Gastrocnemius medialis (tissue), 4 donors: ENCODE results near the gene C5orf52. TPM values are rescaled to one million over a fixed set of nuclear protein-coding genes. Genes with fewer than 3 reads are reported as not detected.

Experiments
- ATAC-seq, 2 donors: fragments of 150-250 bp; one replicate each; pipeline ENCODE4 v1.9.1; 2016
- DNase-seq, 2 donors: peaks; one replicate each; pipeline ENCODE4 v3.0.0-alpha.2; 2019
- H3K27ac ChIP-seq, 4 donors: fragments of 200-600 bp; sonication (generic); 1 replicate in 1 of 4; 2 replicates in 3 of 4; pipeline ENCODE4 v1.5.1; 2016 to 2018; ENCODE audit warnings: mild to moderate bottlenecking in 2 of 4, moderate library complexity in 1 of 4
- H3K27me3 ChIP-seq, 3 donors: fragments of 200-600 bp; sonication (generic) in 2 of 3; 1 replicate in 1 of 3; 2 replicates in 2 of 3; pipeline versions ENCODE4 v1.5.1 to v1.6.0; 2016 to 2019; ENCODE audit warnings: mild to moderate bottlenecking in 1 of 3, moderate library complexity in 1 of 3
- H3K36me3 ChIP-seq, 2 donors: fragments of 200-600 bp; sonication (generic) in 1 of 2; one replicate each; pipeline ENCODE4 v1.5.1; 2017 to 2018
- H3K4me1 ChIP-seq, 2 donors: fragments of 200-600 bp; sonication (generic) in 1 of 2; one replicate each; pipeline ENCODE4 v1.5.1; 2016 to 2017; ENCODE audit warnings: mild to moderate bottlenecking in 2 of 2
- H3K4me3 ChIP-seq, 4 donors: fragments of 200-600 bp; sonication (generic) in 3 of 4; 1 replicate in 1 of 4; 2 replicates in 3 of 4; pipeline ENCODE4 v1.5.1; 2016 to 2019; ENCODE audit warnings: mild to moderate bottlenecking in 2 of 4
- H3K9me3 ChIP-seq, 3 donors: fragments of 200-600 bp; sonication (generic) in 2 of 3; 1 replicate in 1 of 3; 2 replicates in 2 of 3; pipeline ENCODE4 v1.5.1; 2016 to 2019
- CTCF ChIP-seq, 5 experiments: fragments of 450-650 bp in 3 of 5; fragments of 200-600 bp in 2 of 5; sonication (generic) in 2 of 5; IDR thresholded peaks in 4 of 5; conservative IDR thresholded peaks in 1 of 5; 1 replicate in 4 of 5; 2 replicates in 1 of 5; pipeline ENCODE4 v1.5.1; 2016 to 2019; ENCODE audit warnings: antibody characterized with exemption in 5 of 5, mild to moderate bottlenecking in 3 of 5, moderate library complexity in 3 of 5
- POLR2A ChIP-seq, 2 donors: fragments of 450-650 bp; IDR thresholded peaks; one replicate each; pipeline ENCODE4 v1.6.1; 2017; ENCODE audit warnings: antibody characterized with exemption in 2 of 2, mild to moderate bottlenecking in 2 of 2, moderate library complexity in 2 of 2
- in situ Hi-C, 4 donors: fragments of 200-750 bp; cut with MboI; loops; one replicate each; pipeline versions ENCODE4 v1.15.0 to v1.8.0; 2017; ENCODE audit warnings: low sequenced_read_pairs in 4 of 4
- intact Hi-C: fragments of 100-400 bp; cut with DNase I; formaldehyde crosslinking; loops from one replicate; pipeline ENCODE4 v1.15.1; 2023; ENCODE audit warnings: low total_unique reads
- total RNA-seq, 4 donors: library from RNA; depleted of rRNA; stranded (reverse); fragments of >200 nt; gene quantifications; one replicate each; pipeline versions ENCODE4 v1.1.0 to v1.2.3, GENCODE V29; 2016

Gene C5orf52
- total RNA-seq, 4 donors from 2014 or later: not detected

GRCh38 chr5:157708866-157709265, 37.5 kb downstream of the C5orf52 start:
- DNase-seq (no peak), ATAC-seq (no peak)
- Histone ChIP-seq H3K27me3 (no peaks in the 10 kb centered on the region), H3K4me3 (no peak overlapping the region), H3K27ac (no peak overlapping the region), H3K4me1 (no peaks in the 10 kb centered on the region), H3K36me3 (no peaks in the 10 kb centered on the region), H3K9me3 (no peaks in the 10 kb centered on the region)
- TF ChIP-seq CTCF (IDR thresholded peaks at IDR 0.05 in 4 of 5, conservative IDR thresholded peaks at IDR 0.05 in 1 of 5): no peak
- no peak for TF ChIP-seq POLR2A (IDR thresholded peaks at IDR 0.05)
- in situ Hi-C loops (loop anchor here in 1 of 4 donors (25.0 kb wide), 1 partner anchor 272 kb away; no protein-coding TSS in a partner anchor), intact Hi-C loops (no loop called here)

GRCh38 chr5:157709346-157709745, 38.0 kb downstream of the C5orf52 start:
- in situ Hi-C loops: loop anchor here in 1 of 4 donors (25.0 kb wide), 1 partner anchor 272 kb away; no protein-coding TSS in a partner anchor
- Histone ChIP-seq H3K27ac (no peak overlapping the region), H3K36me3 (no peaks in the 10 kb centered on the region), H3K9me3 (no peaks in the 10 kb centered on the region), H3K4me3 (no peak overlapping the region), H3K27me3 (no peaks in the 10 kb centered on the region), H3K4me1 (no peaks in the 10 kb centered on the region)
- intact Hi-C loops: no loop called here
- TF ChIP-seq POLR2A (IDR thresholded peaks at IDR 0.05): no peak
- TF ChIP-seq CTCF (IDR thresholded peaks at IDR 0.05 in 4 of 5, conservative IDR thresholded peaks at IDR 0.05 in 1 of 5): no peak
- DNase-seq: no peak
- ATAC-seq: no peak

GRCh38 chr5:157710431-157710830, 39.1 kb downstream of the C5orf52 start:
- TF ChIP-seq CTCF (IDR thresholded peaks at IDR 0.05 in 4 of 5, conservative IDR thresholded peaks at IDR 0.05 in 1 of 5) (no peak), POLR2A (IDR thresholded peaks at IDR 0.05) (no peak)
- in situ Hi-C loops: loop anchor here in 3 of 4 donors (10.0 to 25.0 kb wide), 3 partner anchors 273 to 386 kb away; no protein-coding TSS in a partner anchor
- H3K4me3 ChIP-seq: no peak overlapping the region

GRCh38 chr5:157710882-157711281, 39.5 kb downstream of the C5orf52 start:
- H3K4me1 ChIP-seq: no peaks in the 10 kb centered on the region
- no peak overlapping the region for H3K4me3 ChIP-seq
- H3K9me3 ChIP-seq: no peaks in the 10 kb centered on the region
- H3K27ac ChIP-seq: no peak overlapping the region
- TF ChIP-seq CTCF (IDR thresholded peaks at IDR 0.05 in 4 of 5, conservative IDR thresholded peaks at IDR 0.05 in 1 of 5) (no peak), POLR2A (IDR thresholded peaks at IDR 0.05) (no peak)
- intact Hi-C loops (no loop called here), in situ Hi-C loops (loop anchor here in 3 of 4 donors (10.0 to 25.0 kb wide), 3 partner anchors 274 to 386 kb away; no protein-coding TSS in a partner anchor)
- no peaks in the 10 kb centered on the region for H3K36me3 ChIP-seq
- ATAC-seq (no peak), DNase-seq (no peak)
- H3K27me3 ChIP-seq: no peaks in the 10 kb centered on the region

More at GRCh38 chr5:157710431-157710830, 39.1 kb downstream of the C5orf52 start:
- intact Hi-C loops: no loop called here
- no peaks in the 10 kb centered on the region for H3K36me3 ChIP-seq
- H3K27ac ChIP-seq: no peak overlapping the region
- H3K4me1 ChIP-seq: no peaks in the 10 kb centered on the region
- DNase-seq (no peak), ATAC-seq (no peak)
- H3K9me3 ChIP-seq: no peaks in the 10 kb centered on the region
- no peaks in the 10 kb centered on the region for H3K27me3 ChIP-seq
